GM19035 (cell line): ENCODE results near the gene MAP3K6.
A peak's percentile ranks its signal among the peaks of the same experiment; 100 is the strongest.
"Not testable (repeated sequence)": the region's sequence is repeated elsewhere in the genome, so short reads cannot be mapped to it uniquely, and the experiment has no call there.

ENCODE experiments used
- ATAC-seq: cut with Tn5 transposase; IDR thresholded peaks from one replicate; pipeline ENCODE4 v1.9.1; 2021; ENCODE audit not compliant: unreplicated experiment

MAP3K6 gene

GRCh38 chr1:27366411-27367159 is at the start of gene MAP3K6:
Gene MAP3K6, minus strand, starts transcription at chr1:27366961. Its CDS starts 364 bp downstream, at chr1:27366597.
- peak; percentile 24 for ATAC-seq

GRCh38 chr1:27414091-27414490 is 47.3 kb upstream of the MAP3K6 start:
- no peak for ATAC-seq

GRCh38 chr1:27413004-27413403 is 46.2 kb upstream of the MAP3K6 start:
- no peak for ATAC-seq

- no peak for ATAC-seq
Observed at GRCh38 chr1:27412502-27412901, 45.7 kb upstream of the MAP3K6 start.

- ATAC-seq = no peak
Observed at GRCh38 chr1:27410709-27411108, 43.9 kb upstream of the MAP3K6 start.

- no peak for ATAC-seq
Observed at GRCh38 chr1:27409669-27410068, 42.9 kb upstream of the MAP3K6 start.

- ATAC-seq = no peak
Observed at GRCh38 chr1:27408151-27408550, 41.4 kb upstream of the MAP3K6 start.

GRCh38 chr1:27406791-27407190 is 40.0 kb upstream of the MAP3K6 start:
- not testable (repeated sequence) for ATAC-seq

GRCh38 chr1:27406362-27406680 is 39.6 kb upstream of the MAP3K6 start:
- no peak for ATAC-seq

GRCh38 chr1:27405598-27406361 is 39.0 kb upstream of the MAP3K6 start:
- not testable (repeated sequence) for ATAC-seq

- no peak for ATAC-seq
Observed at GRCh38 chr1:27405074-27405473, 38.3 kb upstream of the MAP3K6 start.

GRCh38 chr1:27403931-27404330 is 37.2 kb upstream of the MAP3K6 start:
- no peak for ATAC-seq

GRCh38 chr1:27403065-27403726 is 36.4 kb upstream of the MAP3K6 start:
- no peak for ATAC-seq

GRCh38 chr1:27402349-27402754 is 35.6 kb upstream of the MAP3K6 start:
- ATAC-seq = no peak

- no peak for ATAC-seq
Observed at GRCh38 chr1:27400963-27401341, 34.2 kb upstream of the MAP3K6 start.

- no peak for ATAC-seq
Observed at GRCh38 chr1:27400082-27400962, 33.6 kb upstream of the MAP3K6 start.

GRCh38 chr1:27399251-27400025 is 32.7 kb upstream of the MAP3K6 start:
- ATAC-seq = no peak

GRCh38 chr1:27398405-27399149 is 31.8 kb upstream of the MAP3K6 start:
- ATAC-seq = no peak

- ATAC-seq = no peak
Observed at GRCh38 chr1:27397749-27398148, 31.0 kb upstream of the MAP3K6 start.

GRCh38 chr1:27397110-27397509 is 30.3 kb upstream of the MAP3K6 start:
- ATAC-seq = no peak
